CD4-positive, alpha-beta memory T cell (primary cell): ENCODE data around the gene SELENOV. TPM values are rescaled to one million over a fixed set of nuclear protein-coding genes. Genes with fewer than 3 reads are reported as not detected.

Experiments
- CTCF ChIA-PET: fragments of 350-600 bp; sonication (Branson Sonifier 250); formaldehyde crosslinking; loops from one replicate; lab custom pipeline; 2021; ENCODE audit warnings: inconsistent platforms; ENCODE audit not compliant: partially characterized antibody; lab: Charles Lee
- POLR2A ChIA-PET: fragments of 350-600 bp; sonication (Branson Sonifier 250); formaldehyde crosslinking; loops from one replicate; lab custom pipeline; 2021; ENCODE audit not compliant: partially characterized antibody; lab: Charles Lee
- DNase-seq, 5 donors: peaks; one replicate each; pipeline versions ENCODE4 v3.0.0 to v3.0.0-alpha.2; 2020 to 2022; ENCODE audit warnings: mixed read lengths in 1 of 5
- H3K27ac ChIP-seq: one replicate; pipeline ENCODE4 v1.7.0; 2013; ENCODE audit warnings: low read depth, low read length
- H3K27me3 ChIP-seq: 2 replicates; pipeline ENCODE4 v1.7.0; 2013; ENCODE audit warnings: mild to moderate bottlenecking, low read length, moderate library complexity; ENCODE audit not compliant: insufficient read depth
- H3K36me3 ChIP-seq: 2 replicates; pipeline ENCODE4 v1.7.0; 2013; ENCODE audit warnings: mild to moderate bottlenecking, low read length, moderate library complexity; ENCODE audit not compliant: insufficient read depth
- H3K4me1 ChIP-seq: 2 replicates; pipeline ENCODE4 v1.7.0; 2013; ENCODE audit warnings: mild to moderate bottlenecking, low read length, moderate library complexity; ENCODE audit not compliant: insufficient read depth
- H3K4me3 ChIP-seq, 2 donors: one replicate each; pipeline ENCODE4 v1.7.0; 2013; ENCODE audit warnings: low read length in 2 of 2, mild to moderate bottlenecking in 1 of 2
- H3K9me3 ChIP-seq, 2 donors: one replicate each; pipeline ENCODE4 v1.7.0; 2013; ENCODE audit warnings: low read length in 2 of 2, control low read depth in 1 of 2; ENCODE audit not compliant: control insufficient read depth in 1 of 2
- H3K27ac Mint-ChIP-seq, 7 donors: one replicate each; pipeline ENCODE4 v1.8.0; 2020 to 2021; ENCODE audit warnings: mixed read lengths in 7 of 7, mild to moderate bottlenecking in 6 of 7, inconsistent platforms in 3 of 7, moderate library complexity in 3 of 7
- H3K27me3 Mint-ChIP-seq, 2 donors: one replicate each; pipeline ENCODE4 v1.8.0; 2020 to 2021; ENCODE audit warnings: mixed read lengths in 2 of 2
- H3K36me3 Mint-ChIP-seq, 2 donors: one replicate each; pipeline ENCODE4 v1.8.0; 2020 to 2021; ENCODE audit warnings: mixed read lengths in 2 of 2, inconsistent platforms in 1 of 2, mild to moderate bottlenecking in 1 of 2
- H3K4me1 Mint-ChIP-seq, 4 donors: one replicate each; pipeline ENCODE4 v1.8.0; 2020 to 2021; ENCODE audit warnings: mixed read lengths in 4 of 4, mild to moderate bottlenecking in 1 of 4
- H3K4me3 Mint-ChIP-seq, 8 donors: one replicate each; pipeline ENCODE4 v1.8.0; 2020 to 2021; ENCODE audit warnings: mixed read lengths in 8 of 8, mild to moderate bottlenecking in 7 of 8, moderate library complexity in 6 of 8, inconsistent platforms in 3 of 8
- H3K9me3 Mint-ChIP-seq, 8 donors: one replicate each; pipeline ENCODE4 v1.8.0; 2020 to 2021; ENCODE audit warnings: mixed read lengths in 8 of 8, mild to moderate bottlenecking in 5 of 8, inconsistent platforms in 3 of 8, moderate library complexity in 1 of 8
- intact Hi-C: fragments of 100-400 bp; cut with micrococcal nuclease; formaldehyde crosslinking; loops from one replicate; pipeline ENCODE4 v1.15.1; 2023
- polyA plus RNA-seq, 2 donors: library from polyadenylated mRNA; unstranded; fragments of 300-500 nt; fragmentation: Illumina TruSeq; gene quantifications; one replicate each; pipeline ENCODE4 v1.2.3, GENCODE V29; 2021
- total RNA-seq, 2 experiments: library from RNA; stranded (reverse); gene quantifications; one replicate each; pipeline ENCODE4 v1.2.3, GENCODE V29; 2021

SELENOV gene
- total and polyA plus RNA-seq, 4 experiments from 2014 or later: not detected

GRCh38 chr19:39558624-39559117, 43.7 kb downstream of the SELENOV start:
- Mint-ChIP-seq H3K9me3 (peaks cover 0 to 2% (median 0%) of the 10 kb centered on the region in 8 donors), H3K27ac (peak overlapping the region; percentile 77 to 99 (median 96)), H3K36me3 (no peaks in the 10 kb centered on the region), H3K27me3 (no peaks in the 10 kb centered on the region), H3K4me1 (peaks cover 21 to 25% (median 22%) of the 10 kb centered on the region in 4 donors), H3K4me3 (peak overlapping the region; percentile 79 to 93 (median 85))
- Histone ChIP-seq H3K4me3 (peak overlapping the region; percentile 37 to 41), H3K4me1 (peaks cover 23% of the 10 kb centered on the region), H3K36me3 (no peaks in the 10 kb centered on the region), H3K27me3 (no peaks in the 10 kb centered on the region), H3K9me3 (no peaks in the 10 kb centered on the region), H3K27ac (peak overlapping the region; percentile 16)
- peak in 3 of 5 donors; percentile 38 to 44 (median 43) for DNase-seq
- ChIA-PET POLR2A (interaction anchor here (0.9 to 1.2 kb wide), 3 partner anchors 14 to 283 kb away, joined by 3 to 4 read pairs (median 3); partner anchors contain the start of gene SUPT5H), CTCF (no interaction called here)
- intact Hi-C loops: loop anchor here (2.0 kb wide), 1 partner anchor 114 kb away; no protein-coding TSS in a partner anchor

- no peaks in the 10 kb centered on the region for H3K36me3 Mint-ChIP-seq
- no peaks in the 10 kb centered on the region for H3K9me3 ChIP-seq
- H3K27me3 ChIP-seq: no peaks in the 10 kb centered on the region
- H3K36me3 ChIP-seq: no peaks in the 10 kb centered on the region
- H3K27me3 Mint-ChIP-seq: peaks cover 0 to 1% of the 10 kb centered on the region in 2 donors
- H3K27ac ChIP-seq: no peak overlapping the region
- ChIA-PET POLR2A (interaction anchor here (0.5 to 0.9 kb wide), 2 partner anchors 108 to 204 kb away, joined by 3 read pairs; no protein-coding TSS in a partner anchor), CTCF (no interaction called here)
- H3K4me3 Mint-ChIP-seq: no peak overlapping the region
- no peak overlapping the region for H3K4me3 ChIP-seq
- H3K4me1 ChIP-seq: peaks cover 10% of the 10 kb centered on the region
- intact Hi-C loops: no loop called here
- no peak overlapping the region for H3K27ac Mint-ChIP-seq
- no peak for DNase-seq
- H3K4me1 Mint-ChIP-seq: peaks cover 6 to 12% (median 10%) of the 10 kb centered on the region in 4 donors
- H3K9me3 Mint-ChIP-seq: peaks cover 0 to 2% (median 0%) of the 10 kb centered on the region in 8 donors
Measured at GRCh38 chr19:39563408-39563807, 48.5 kb downstream of the SELENOV start.

GRCh38 chr19:39566064-39566463, 51.1 kb downstream of the SELENOV start:
- ChIA-PET CTCF (interaction anchor here (1.9 kb wide), 1 partner anchor 15 kb away, joined by 4 read pairs; no protein-coding TSS in a partner anchor), POLR2A (no interaction called here)
- no peak overlapping the region for H3K4me3 ChIP-seq
- H3K9me3 Mint-ChIP-seq: peaks cover 0 to 2% (median 0%) of the 10 kb centered on the region in 8 donors
- H3K4me1 Mint-ChIP-seq: no peaks in the 10 kb centered on the region
- H3K9me3 ChIP-seq: no peaks in the 10 kb centered on the region
- no peaks in the 10 kb centered on the region for H3K27me3 ChIP-seq
- intact Hi-C loops: no loop called here
- no peak overlapping the region for H3K27ac ChIP-seq
- H3K36me3 Mint-ChIP-seq: no peaks in the 10 kb centered on the region
- H3K4me1 ChIP-seq: no peaks in the 10 kb centered on the region
- DNase-seq: no peak
- H3K27me3 Mint-ChIP-seq: peaks cover 0 to 11% of the 10 kb centered on the region in 2 donors
- no peak overlapping the region for H3K4me3 Mint-ChIP-seq
- no peaks in the 10 kb centered on the region for H3K36me3 ChIP-seq
- H3K27ac Mint-ChIP-seq: no peak overlapping the region

- intact Hi-C loops: no loop called here
- Mint-ChIP-seq H3K4me3 (no peak overlapping the region), H3K9me3 (peaks cover 0 to 10% (median 7%) of the 10 kb centered on the region in 8 donors), H3K27ac (no peak overlapping the region), H3K27me3 (peaks cover 7 to 16% of the 10 kb centered on the region in 2 donors), H3K36me3 (peaks cover 0 to 1% of the 10 kb centered on the region in 2 donors), H3K4me1 (no peaks in the 10 kb centered on the region)
- CTCF ChIA-PET: no interaction called here
- Histone ChIP-seq H3K27ac (no peak overlapping the region), H3K9me3 (no peaks in the 10 kb centered on the region), H3K36me3 (no peaks in the 10 kb centered on the region), H3K4me1 (no peaks in the 10 kb centered on the region), H3K27me3 (no peaks in the 10 kb centered on the region), H3K4me3 (no peak overlapping the region)
- DNase-seq: no peak
- POLR2A ChIA-PET: no interaction called here
Measured at GRCh38 chr19:39568604-39569003, 53.7 kb downstream of the SELENOV start.

Other genes with a start within 250 kb of the SELENOV start
- gene IFNL2, start 246.7 kb upstream of the SELENOV start, total RNA-seq: not detected
- not detected for gene IFNL2, start 246.7 kb upstream of the SELENOV start, polyA plus RNA-seq
- gene IFNL1, start 218.7 kb upstream of the SELENOV start, total RNA-seq: not detected
- gene IFNL1, start 218.7 kb upstream of the SELENOV start, polyA plus RNA-seq: 1 to 10 TPM in 1 of 2 donors, not detected in 1; 1.6 TPM
- gene LRFN1, start 194.3 kb upstream of the SELENOV start, total RNA-seq: 1 to 10 TPM; 8.4 to 8.5 TPM
- gene LRFN1, start 194.3 kb upstream of the SELENOV start, polyA plus RNA-seq: 1 to 10 TPM; 2.0 to 4.5 TPM
- gene GMFG, start 179.1 kb upstream of the SELENOV start, total RNA-seq: 100 to 1,000 TPM; 384 to 389 TPM
- 1,000 to 10,000 TPM; 1,040 to 1,509 TPM for gene GMFG, start 179.1 kb upstream of the SELENOV start, polyA plus RNA-seq
- 10 to 100 TPM; 65.0 to 79.6 TPM for gene SAMD4B, start 172.7 kb upstream of the SELENOV start, total RNA-seq
- gene SAMD4B, start 172.7 kb upstream of the SELENOV start, polyA plus RNA-seq: 10 to 100 TPM in 1 of 2 donors, 1 to 10 TPM in 1; 7.3 to 20.2 TPM
- gene PAF1, start 124.0 kb upstream of the SELENOV start, total RNA-seq: 10 to 100 TPM; 49.2 to 53.8 TPM
- 10 to 100 TPM; 21.5 to 46.7 TPM for gene PAF1, start 124.0 kb upstream of the SELENOV start, polyA plus RNA-seq
- 10 to 100 TPM; 43.1 to 51.3 TPM for gene MED29, start 123.8 kb upstream of the SELENOV start, total RNA-seq
- gene MED29, start 123.8 kb upstream of the SELENOV start, polyA plus RNA-seq: 10 to 100 TPM; 50.6 to 59.8 TPM
- gene ZFP36, start 108.3 kb upstream of the SELENOV start, total RNA-seq: 100 to 1,000 TPM; 151 to 152 TPM
- 100 to 1,000 TPM; 164 to 191 TPM for gene ZFP36, start 108.3 kb upstream of the SELENOV start, polyA plus RNA-seq
- gene PLEKHG2, start 102.5 kb upstream of the SELENOV start, total RNA-seq: 10 to 100 TPM; 12.1 to 17.0 TPM
- 1 to 10 TPM; 1.4 to 5.1 TPM for gene PLEKHG2, start 102.5 kb upstream of the SELENOV start, polyA plus RNA-seq
- 1,000 to 10,000 TPM; 4,061 to 4,227 TPM for gene RPS16, start 79.2 kb upstream of the SELENOV start, total RNA-seq
- gene RPS16, start 79.2 kb upstream of the SELENOV start, polyA plus RNA-seq: 1,000 to 10,000 TPM; 1,590 to 2,052 TPM
- gene SUPT5H, start 69.6 kb upstream of the SELENOV start, total RNA-seq: 100 to 1,000 TPM; 234 to 236 TPM
- gene SUPT5H, start 69.6 kb upstream of the SELENOV start, polyA plus RNA-seq: 100 to 1,000 TPM in 1 of 2 donors, 10 to 100 TPM in 1; 47.4 to 111 TPM
- gene TIMM50, start 34.3 kb upstream of the SELENOV start, total RNA-seq: 10 to 100 TPM; 47.2 to 49.6 TPM
- gene TIMM50, start 34.3 kb upstream of the SELENOV start, polyA plus RNA-seq: 10 to 100 TPM; 39.1 to 50.4 TPM
- gene DLL3, start 16.2 kb upstream of the SELENOV start, total RNA-seq: under 1 TPM in 1 of 2 experiments, not detected in 1; 0.14 TPM
- gene DLL3, start 16.2 kb upstream of the SELENOV start, polyA plus RNA-seq: under 1 TPM; 0.16 to 0.19 TPM
- gene EID2B, start 17.7 kb downstream of the SELENOV start, total RNA-seq: 1 to 10 TPM; 7.7 to 8.8 TPM
- gene EID2B, start 17.7 kb downstream of the SELENOV start, polyA plus RNA-seq: 1 to 10 TPM; 6.1 to 7.8 TPM
- gene EID2, start 25.0 kb downstream of the SELENOV start, total RNA-seq: 10 to 100 TPM; 22.0 to 22.8 TPM
- gene EID2, start 25.0 kb downstream of the SELENOV start, polyA plus RNA-seq: 10 to 100 TPM; 22.1 to 34.9 TPM
- not detected for gene LGALS13, start 87.4 kb downstream of the SELENOV start, total RNA-seq
- gene LGALS13, start 87.4 kb downstream of the SELENOV start, polyA plus RNA-seq: not detected
- gene LGALS16, start 140.8 kb downstream of the SELENOV start, total RNA-seq: not detected
- not detected for gene LGALS16, start 140.8 kb downstream of the SELENOV start, polyA plus RNA-seq
- gene LGALS14, start 189.3 kb downstream of the SELENOV start, total RNA-seq: not detected
- gene LGALS14, start 189.3 kb downstream of the SELENOV start, polyA plus RNA-seq: 1 to 10 TPM in 1 of 2 donors, not detected in 1; 1.0 TPM
- under 1 TPM; 0.58 to 0.96 TPM for gene CLC, start 222.9 kb downstream of the SELENOV start, total RNA-seq
- under 1 TPM in 1 of 2 donors, not detected in 1; 0.93 TPM for gene CLC, start 222.9 kb downstream of the SELENOV start, polyA plus RNA-seq